AG09309 (cell line): Measurements from ENCODE around the gene NEDD9.

ENCODE experiments used
- DNase-seq: peaks from one replicate; pipeline ENCODE4 v3.0.0-alpha.2; 2010; ENCODE audit warnings: low read depth
- H3K4me3 ChIP-seq: 2 replicates; pipeline ENCODE4 v1.5.1; 2011; ENCODE audit warnings: mild to moderate bottlenecking, low read depth, low read length, moderate library complexity; ENCODE audit not compliant: control insufficient read depth
- TF ChIP-seq, protein P1 (sequence below): IDR thresholded peaks from 2 replicates; pipeline ENCODE4 v1.5.1; 2011; ENCODE audit warnings: mild to moderate bottlenecking, low read depth, low read length, inconsistent platforms; ENCODE audit not compliant: insufficient read depth, control insufficient read depth; ENCODE audit errors: missing control alignments

NEDD9 gene

DNA sequence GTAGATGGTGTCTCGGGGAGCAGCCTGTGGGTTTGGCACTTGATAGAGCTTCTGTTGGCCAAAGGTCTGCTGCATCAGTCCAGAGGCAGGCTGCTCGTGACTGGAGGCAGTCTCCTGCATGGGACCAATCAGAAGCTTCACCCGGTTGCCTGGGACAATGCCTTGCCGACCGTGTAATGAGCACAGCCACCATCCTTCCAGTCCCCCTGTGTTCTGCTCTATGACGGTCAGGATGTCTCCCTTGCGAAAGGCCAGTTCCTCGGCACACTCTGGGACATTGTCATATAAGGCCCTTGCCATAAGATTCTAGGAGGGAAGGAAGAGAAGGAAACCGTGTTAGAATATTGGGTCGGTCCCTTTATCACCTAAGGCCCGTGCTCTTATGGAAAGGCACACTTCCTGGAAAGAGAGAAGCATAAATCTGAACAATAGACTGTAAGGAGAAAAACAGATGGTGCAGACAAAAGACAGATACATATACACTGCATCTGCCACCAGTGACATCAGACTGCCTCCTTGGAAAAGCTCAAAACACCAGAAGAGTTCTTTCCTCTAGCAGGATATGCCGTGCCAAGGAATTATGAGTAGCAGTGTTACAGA, 18.9 kb downstream of the NEDD9 start:
- no peak for DNase-seq
- TF ChIP-seq, protein P1, sequence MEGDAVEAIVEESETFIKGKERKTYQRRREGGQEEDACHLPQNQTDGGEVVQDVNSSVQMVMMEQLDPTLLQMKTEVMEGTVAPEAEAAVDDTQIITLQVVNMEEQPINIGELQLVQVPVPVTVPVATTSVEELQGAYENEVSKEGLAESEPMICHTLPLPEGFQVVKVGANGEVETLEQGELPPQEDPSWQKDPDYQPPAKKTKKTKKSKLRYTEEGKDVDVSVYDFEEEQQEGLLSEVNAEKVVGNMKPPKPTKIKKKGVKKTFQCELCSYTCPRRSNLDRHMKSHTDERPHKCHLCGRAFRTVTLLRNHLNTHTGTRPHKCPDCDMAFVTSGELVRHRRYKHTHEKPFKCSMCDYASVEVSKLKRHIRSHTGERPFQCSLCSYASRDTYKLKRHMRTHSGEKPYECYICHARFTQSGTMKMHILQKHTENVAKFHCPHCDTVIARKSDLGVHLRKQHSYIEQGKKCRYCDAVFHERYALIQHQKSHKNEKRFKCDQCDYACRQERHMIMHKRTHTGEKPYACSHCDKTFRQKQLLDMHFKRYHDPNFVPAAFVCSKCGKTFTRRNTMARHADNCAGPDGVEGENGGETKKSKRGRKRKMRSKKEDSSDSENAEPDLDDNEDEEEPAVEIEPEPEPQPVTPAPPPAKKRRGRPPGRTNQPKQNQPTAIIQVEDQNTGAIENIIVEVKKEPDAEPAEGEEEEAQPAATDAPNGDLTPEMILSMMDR: no peak
- no peak overlapping the region for H3K4me3 ChIP-seq

DNA sequence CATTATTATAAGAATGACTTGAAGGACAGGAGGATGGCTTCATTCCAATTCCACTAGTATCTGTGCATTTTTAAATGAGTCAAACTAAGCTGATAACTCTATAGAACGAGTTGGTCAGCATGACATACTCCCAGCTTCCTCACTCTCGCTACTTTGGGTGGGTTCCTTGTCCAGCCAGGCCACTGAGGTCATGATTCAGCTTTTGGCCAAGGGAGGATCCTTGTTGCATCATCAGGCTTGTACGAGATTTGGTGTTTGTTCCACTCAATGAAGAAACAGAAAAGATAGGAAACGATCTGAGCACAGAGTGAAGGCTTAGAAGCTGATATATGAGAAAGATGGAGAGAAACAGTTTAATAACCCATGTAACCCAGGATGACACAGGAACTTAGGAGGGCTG, 19.8 kb downstream of the NEDD9 start:
- no peak for DNase-seq

DNA sequence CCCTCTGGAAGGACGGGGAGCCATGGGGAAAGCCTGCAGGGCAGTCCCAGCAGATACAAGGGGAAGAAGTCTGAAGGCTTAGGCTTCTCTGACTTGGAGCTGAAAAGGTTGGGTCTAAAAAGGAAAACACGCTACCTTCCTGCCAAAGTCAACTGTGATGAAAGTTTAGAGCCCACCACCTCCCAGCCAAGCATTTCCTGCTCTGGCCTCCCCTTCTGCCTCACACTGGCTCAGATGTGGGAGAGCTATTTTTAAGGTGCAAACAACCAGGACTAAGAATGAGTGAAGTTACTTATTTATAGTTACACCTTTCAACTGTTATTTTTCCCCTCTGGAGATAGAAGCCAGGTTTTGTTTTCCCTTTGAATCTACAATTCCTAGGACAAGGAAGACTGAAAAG, 21.2 kb downstream of the NEDD9 start:
- H3K4me3 ChIP-seq: no peak overlapping the region
- TF ChIP-seq, protein P1: no peak
- no peak for DNase-seq

More for the DNA sequence above, 19.8 kb downstream of the NEDD9 start:
- no peak overlapping the region for H3K4me3 ChIP-seq
- TF ChIP-seq, protein P1: no peak

DNA sequence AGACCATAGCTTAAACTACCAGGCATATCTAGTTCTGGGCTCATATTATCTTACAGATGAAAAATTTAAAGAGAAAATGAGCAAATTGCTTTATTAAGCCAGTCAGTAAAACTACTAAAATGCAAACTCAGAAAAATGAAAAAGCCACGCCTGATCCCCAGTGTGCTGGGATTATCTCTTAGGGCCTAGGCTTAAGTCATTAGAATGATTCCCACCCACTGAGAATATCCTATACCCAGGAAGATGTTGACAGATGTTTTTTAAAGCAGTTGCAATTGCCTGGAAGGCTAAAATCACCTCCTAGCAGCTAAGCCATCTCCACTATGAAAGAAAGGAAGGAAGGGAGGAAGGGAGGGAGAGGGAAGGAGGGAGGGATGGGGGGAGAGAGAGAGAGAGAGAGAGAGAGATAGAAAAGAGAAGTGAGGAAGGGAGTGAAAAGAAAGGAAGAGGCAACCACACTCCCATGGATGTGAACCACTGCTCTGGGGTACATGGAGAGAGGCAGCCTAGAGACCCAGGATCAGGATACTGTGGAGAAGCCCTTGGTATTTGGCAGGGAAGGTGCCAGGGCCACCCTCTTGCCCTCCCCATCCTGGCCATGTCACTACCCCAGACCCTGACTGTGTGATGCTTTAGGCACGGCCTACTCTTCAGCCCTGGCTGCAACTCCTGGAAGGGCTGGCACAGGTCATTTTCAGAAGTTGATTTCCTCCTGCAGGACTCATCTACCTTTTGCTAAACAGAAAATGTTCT, 21.9 kb downstream of the NEDD9 start:
- TF ChIP-seq, protein P1: no peak
- no peak overlapping the region for H3K4me3 ChIP-seq
- DNase-seq: no peak

DNA sequence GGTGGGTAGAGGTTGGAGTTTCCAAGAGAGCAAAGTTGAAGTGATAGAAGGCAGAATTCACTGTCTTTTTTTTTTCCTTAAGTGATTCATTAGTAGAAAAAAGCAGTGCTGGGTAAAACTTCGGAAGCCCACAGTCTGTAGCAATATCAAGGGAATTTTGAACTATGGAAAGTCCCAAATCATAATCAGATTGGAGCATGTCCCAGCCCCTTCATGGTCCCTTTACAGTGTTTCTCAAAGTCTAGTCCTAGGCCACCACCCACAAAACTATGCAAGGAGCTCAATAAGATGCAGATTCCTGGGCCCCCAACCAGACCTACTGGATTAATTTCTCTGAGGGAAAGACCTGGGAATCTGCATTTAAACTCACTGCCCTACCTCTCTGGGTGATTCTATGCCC, 22.6 kb downstream of the NEDD9 start:
- TF ChIP-seq, protein P1: no peak
- no peak for DNase-seq
- H3K4me3 ChIP-seq: no peak overlapping the region

DNA sequence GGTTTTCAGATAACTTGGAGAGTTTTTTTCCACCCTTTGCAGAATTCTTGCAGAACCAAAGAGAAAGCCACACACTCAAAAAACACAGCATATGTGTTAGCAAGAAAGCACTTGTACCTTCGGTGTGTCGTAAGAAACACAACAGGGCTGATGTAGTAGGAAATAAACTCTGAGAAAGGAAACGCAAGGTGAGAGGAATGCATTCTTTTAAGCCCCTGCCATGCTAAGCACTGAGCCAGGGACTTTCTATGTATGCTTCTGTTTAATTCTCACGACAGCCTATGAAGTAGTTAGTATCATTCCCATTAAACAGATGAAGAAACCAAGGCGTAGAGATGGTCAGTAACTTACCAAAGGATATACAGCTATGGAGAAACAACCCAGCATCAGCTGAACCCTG, 23.1 kb downstream of the NEDD9 start:
- TF ChIP-seq, protein P1: no peak
- DNase-seq: no peak
- no peak overlapping the region for H3K4me3 ChIP-seq
